RWPE1 (cell line): ENCODE measurements around the gene BRWD1.
"Not testable (repeated sequence)": the region's sequence is repeated elsewhere in the genome, so short reads cannot be mapped to it uniquely, and the experiment has no call there.

Experiments used
- CTCF ChIA-PET: fragments of 350-600 bp; sonication (Branson Sonifier 250); formaldehyde crosslinking; extraction: SDS; loops from one replicate; lab custom pipeline; 2021; lab: Yijun Ruan, JAX
- POLR2A ChIA-PET: fragments of 400-600 bp; formaldehyde crosslinking; extraction: SDS; loops from one replicate; lab custom pipeline; 2020; ENCODE audit warnings: antibody characterized with exemption; ENCODE audit not compliant: low non-redundant PET; lab: Yijun Ruan, JAX
- DNase-seq: peaks from one replicate; pipeline ENCODE4 v3.0.0; 2012; ENCODE audit warnings: low spot score
- H3K27ac ChIP-seq: fragments of 450-650 bp; 2 replicates; pipeline ENCODE4 v1.5.1; 2017
- CTCF ChIP-seq: fragments of 450-650 bp; conservative IDR thresholded peaks from 2 replicates; pipeline ENCODE4 v1.5.1; 2017; ENCODE audit warnings: low read depth, mild to moderate bottlenecking

BRWD1 gene

GRCh38 chr21:39168800-39169199 lies 144.6 kb downstream of the BRWD1 start:
- no peak for DNase-seq
- no peak for TF ChIP-seq CTCF
- ChIA-PET CTCF (interaction anchor here (0.6 kb wide), 1 partner anchor 188 kb away, joined by 5 read pairs; no protein-coding TSS in a partner anchor), POLR2A (no interaction called here)
- no peak overlapping the region for H3K27ac ChIP-seq

- H3K27ac ChIP-seq: no peak overlapping the region
- POLR2A ChIA-PET: no interaction called here
- DNase-seq: no peak
- TF ChIP-seq CTCF: no peak
- CTCF ChIA-PET: no interaction called here
Observed at GRCh38 chr21:39164523-39164922, 148.9 kb downstream of the BRWD1 start.

GRCh38 chr21:39161064-39161463 lies 152.4 kb downstream of the BRWD1 start:
- no peak for DNase-seq
- no peak overlapping the region for H3K27ac ChIP-seq
- POLR2A ChIA-PET: no interaction called here
- TF ChIP-seq CTCF: no peak
- CTCF ChIA-PET: interaction anchor here (0.5 kb wide), 1 partner anchor 20 kb away, joined by 5 read pairs; no protein-coding TSS in a partner anchor

- ChIA-PET POLR2A (no interaction called here), CTCF (no interaction called here)
- no peak for DNase-seq
- no peak overlapping the region for H3K27ac ChIP-seq
- TF ChIP-seq CTCF: no peak
Observed at GRCh38 chr21:39159342-39160063, 153.9 kb downstream of the BRWD1 start.

- H3K27ac ChIP-seq, CTCF ChIA-PET, DNase-seq, POLR2A ChIA-PET: not testable (repeated sequence)
Observed at GRCh38 chr21:39157241-39157640, 156.2 kb downstream of the BRWD1 start.

GRCh38 chr21:39156024-39156423 lies 157.4 kb downstream of the BRWD1 start:
- DNase-seq: no peak
- ChIA-PET CTCF (no interaction called here), POLR2A (no interaction called here)
- no peak overlapping the region for H3K27ac ChIP-seq
- TF ChIP-seq CTCF: no peak

GRCh38 chr21:39155578-39155977 lies 157.9 kb downstream of the BRWD1 start:
- ChIA-PET CTCF (no interaction called here), POLR2A (no interaction called here)
- no peak for DNase-seq
- TF ChIP-seq CTCF: no peak
- H3K27ac ChIP-seq: no peak overlapping the region
